ENCODE data around the gene MORC4.

The MORC4 gene

DNA sequence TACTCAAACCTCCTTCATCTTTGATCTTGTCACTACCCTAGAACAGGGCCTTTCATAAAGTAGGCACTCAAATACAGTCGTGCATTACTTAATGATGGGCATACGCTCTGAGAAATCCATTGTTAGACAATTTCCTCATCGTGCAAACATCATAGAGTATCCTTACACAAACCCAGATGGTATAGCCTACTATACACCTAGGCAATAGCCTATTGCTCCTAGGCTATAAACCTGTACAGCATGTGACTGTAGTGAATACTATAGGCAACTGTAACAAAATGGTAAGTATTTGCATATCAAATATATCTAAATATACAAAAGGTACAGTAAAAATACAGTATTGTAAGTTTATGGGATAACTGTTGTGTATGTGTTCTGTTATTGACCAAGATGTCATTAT lies 47.9 kb downstream of the MORC4 start:
- no peak for DNase-seq

DNA sequence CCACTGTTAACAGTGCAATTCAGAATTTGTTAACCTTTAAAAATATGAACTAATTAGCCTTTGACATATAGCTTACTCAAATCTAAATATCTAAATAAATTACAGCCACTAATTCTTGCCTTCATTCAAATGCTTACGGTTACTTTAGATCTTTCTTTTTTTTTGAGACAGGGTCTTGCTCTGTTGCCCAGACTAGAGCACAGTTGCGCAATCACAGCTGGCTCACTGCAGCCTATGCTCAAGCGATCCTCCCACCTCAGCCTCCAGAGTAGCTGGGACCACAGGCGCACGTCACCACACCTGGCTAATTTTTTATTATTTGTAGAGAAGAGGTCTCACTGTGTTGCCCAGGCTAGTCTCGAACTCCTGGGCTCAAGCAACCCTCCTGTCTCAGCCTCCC lies 48.8 kb downstream of the MORC4 start:
- no peak for DNase-seq

DNA sequence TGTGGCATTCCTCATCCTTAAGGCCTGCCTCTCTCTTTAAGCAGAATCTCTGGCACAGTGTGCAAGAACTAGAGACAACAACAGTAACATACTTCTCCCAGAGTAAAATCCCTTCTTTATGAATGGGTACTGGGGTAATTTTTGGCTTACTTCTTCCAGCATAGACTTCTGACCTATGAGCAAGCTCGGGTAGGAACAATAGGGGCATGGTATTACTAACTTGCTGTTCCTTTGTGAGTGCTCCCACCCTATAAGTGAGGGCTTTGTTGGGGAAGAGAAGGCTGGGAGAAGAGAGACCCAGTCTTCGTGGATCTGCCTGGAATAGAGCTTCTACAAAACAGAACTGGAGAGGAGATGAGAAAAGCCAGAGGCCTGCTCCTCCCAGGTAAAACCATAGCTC lies 49.6 kb downstream of the MORC4 start:
- DNase-seq: no peak

DNA sequence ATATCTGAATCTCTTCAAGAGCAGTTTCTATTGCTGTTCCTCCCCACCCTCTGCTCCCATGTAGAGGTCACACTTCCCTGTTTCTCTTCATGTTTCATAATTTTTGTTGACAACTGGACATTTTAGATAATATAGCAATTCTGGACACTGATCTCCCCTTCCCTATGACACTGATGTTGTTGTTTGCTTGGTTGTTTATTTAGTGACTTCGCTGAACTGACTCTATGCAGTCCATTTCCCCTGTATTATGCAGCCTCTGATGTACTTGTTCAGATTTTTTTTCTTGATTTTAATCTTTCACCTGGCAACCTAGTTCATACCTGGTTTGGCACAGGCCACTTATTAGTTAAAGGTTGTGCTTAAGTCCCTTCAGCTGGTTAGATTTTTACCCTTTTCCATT lies 50.6 kb downstream of the MORC4 start:
- DNase-seq: no peak

DNA sequence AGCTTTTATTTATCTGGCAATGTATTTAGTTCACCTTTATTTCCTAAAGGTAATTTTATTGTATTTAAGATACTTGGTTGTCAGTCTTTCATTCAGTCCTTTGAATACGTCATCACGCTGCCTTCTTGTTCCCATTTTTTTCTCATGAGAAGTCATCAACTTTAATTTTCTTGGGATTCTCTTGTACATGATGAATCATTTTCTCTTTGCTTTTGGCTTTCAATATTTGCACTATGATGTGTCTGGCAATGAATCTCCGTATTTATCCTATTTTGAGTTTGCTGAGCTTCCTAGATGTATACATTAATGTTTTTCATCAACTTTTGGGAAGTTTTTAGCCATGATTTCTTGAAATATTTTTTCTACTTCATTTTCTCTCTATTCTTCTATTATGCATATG lies 51.4 kb downstream of the MORC4 start:
- no peak for DNase-seq

DNA sequence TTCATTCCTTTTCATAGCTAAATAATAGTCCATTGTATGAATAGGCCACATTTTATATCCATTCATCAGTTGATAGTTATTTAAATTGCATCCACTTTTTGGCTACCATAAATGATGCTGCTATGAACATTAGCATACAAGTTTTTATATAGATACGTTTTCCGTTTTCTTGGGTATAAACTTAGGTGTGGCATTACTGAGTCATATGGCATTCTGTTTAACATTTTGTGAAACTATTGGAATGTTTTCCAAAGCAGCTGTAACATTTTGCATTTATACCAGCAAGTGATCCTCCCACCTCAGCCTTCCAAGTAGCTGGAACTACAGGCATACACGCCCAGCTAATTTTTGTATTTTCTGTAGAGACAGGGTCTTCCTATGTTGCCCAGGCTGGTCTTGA lies 53.5 kb downstream of the MORC4 start:
- DNase-seq: no peak

DNA sequence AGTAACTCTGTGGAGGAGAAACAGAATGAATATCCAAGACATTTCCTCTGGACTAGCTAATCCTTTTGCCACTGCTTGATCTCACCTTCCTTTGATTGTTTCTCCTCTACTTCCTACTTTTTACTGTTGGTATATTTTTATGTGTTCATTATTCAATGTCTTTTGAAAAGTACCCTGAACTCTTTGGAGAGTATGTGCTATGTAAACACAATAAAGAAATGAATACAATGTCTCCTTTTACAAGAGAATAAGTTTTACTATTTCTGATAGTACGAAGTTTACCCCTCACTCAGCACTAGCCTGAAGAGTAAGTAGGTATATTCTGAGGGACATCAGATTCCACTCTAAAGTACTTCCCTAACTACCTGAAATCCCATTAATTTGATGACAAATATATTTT lies 59.9 kb downstream of the MORC4 start:
- no peak for DNase-seq

DNA sequence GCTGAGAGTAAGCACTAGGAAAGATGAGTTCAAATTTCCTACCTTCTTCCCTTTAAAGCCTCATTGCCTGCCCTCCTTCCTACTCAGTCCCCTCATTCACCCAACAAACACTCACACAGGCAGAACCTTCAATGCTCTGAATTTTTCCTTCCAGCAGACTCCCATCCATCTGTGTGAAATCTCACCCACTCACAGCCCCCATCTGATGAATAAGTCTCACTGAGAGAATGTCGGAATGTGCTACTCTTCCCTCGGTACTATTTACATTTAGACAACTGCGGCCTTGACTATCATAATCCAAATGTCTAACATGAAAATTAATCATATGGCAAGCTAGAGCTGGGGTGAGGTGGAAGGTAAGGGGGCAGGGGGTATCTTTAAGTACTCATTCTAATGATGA lies 60.4 kb downstream of the MORC4 start:
- DNase-seq: no peak

DNA sequence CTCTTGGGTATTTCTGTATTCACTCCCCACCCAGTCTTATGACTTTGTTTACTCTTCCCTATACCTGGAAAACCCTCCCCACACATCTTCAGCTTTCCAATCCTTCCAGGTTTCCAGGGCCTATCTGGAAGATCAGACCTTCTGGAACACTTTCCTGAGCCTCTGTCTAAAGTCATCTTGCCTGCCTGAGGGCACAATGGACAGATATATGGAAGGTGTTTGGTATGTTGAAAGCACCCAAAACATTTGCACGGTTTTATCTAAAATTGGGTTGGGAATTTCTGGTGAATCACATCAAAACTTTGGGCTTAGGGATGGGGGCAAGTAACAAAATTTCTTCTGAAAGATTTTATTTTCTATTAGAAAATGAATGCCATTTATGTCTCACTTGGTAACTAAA lies 63.8 kb downstream of the MORC4 start:
- no peak for DNase-seq

DNA sequence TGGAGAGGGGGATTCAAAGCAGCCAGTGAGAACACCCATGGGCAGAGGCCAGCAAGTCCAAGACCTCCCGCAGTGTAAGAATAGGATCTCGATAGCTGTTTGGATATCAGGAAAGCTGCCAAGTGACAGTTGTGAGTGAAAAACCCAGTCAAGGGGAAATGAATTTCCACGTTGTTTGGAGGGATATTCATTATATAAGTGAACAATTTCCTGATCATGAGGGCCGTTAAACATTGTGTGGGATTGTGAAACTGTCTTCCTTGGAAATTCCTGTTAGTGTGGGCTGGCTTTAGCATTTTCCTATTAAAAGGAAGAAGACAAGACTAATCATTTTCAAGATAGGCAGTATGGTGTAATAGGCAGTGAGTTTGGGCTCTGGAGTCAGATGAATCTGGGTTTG lies 64.8 kb downstream of the MORC4 start:
- no peak for DNase-seq

DNA sequence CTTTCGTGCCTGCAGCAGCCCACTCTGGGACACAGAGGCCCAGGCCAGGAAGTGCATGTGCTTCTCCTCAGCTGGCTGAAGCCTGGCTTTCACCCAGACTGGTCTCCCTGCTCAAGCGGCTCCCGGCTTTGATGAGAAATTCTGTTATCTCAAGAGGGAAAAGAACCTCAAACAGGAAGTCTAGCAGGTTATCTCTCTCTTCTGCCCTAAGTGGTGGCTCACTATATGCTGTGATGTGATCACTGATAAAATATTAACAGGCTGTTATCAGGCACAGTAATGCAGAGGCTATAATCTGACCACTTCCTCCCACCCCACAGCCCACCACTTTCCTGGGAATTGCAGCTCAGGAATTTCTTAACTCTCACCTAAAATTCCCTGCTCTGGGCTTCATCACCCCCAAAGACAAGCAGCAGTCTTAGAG lies 66.5 kb downstream of the MORC4 start:
- DNase-seq: no peak

DNA sequence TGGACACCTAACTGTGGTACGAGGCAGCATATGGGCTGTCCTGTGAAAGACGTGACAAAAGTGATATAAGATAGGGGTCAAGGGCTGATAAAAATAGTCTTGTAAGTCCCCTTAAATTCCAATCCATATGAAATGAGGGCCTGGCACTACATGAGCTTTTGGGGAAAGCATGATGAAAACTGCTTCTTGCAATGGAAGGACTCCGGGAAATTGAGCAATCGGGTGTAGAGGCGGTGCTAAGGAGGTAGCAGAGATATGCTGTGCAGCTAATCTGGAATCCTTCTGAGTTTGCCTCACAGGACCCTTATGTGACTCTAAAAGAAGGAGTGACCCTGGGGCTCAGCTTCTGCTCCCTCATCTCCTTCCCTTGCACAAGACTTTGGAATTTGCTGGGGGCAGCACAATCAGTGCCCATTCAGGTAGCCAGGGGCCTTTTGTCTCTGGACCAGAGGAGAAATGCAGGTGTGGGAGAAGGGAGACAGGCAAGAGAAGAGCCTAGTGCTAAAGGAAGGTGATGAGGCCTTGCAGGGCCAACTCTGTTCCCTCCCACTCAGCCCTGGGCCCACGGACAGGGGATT lies 67.0 kb downstream of the MORC4 start:
- DNase-seq: no peak

DNA sequence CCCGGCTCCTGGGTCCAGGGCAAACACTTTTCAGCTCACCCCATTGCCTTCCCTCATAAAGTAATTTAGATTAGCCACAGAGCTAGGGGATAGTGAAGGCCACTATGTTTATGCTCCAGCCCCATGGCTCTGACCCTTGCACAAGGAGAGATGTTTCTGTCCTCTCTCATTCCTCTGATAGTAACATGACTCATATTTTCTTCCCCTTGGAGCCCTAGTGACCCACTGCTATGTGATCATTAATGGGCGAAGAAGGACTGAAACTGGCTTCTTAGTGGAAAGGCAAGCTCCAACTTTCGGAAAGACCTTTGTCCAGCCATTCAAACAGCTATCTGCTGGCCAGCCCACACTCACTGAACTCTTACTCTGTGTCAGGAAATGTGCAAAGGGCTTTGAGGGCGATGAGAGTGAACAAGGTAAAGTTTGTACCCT lies 67.5 kb downstream of the MORC4 start:
- DNase-seq: no peak

DNA sequence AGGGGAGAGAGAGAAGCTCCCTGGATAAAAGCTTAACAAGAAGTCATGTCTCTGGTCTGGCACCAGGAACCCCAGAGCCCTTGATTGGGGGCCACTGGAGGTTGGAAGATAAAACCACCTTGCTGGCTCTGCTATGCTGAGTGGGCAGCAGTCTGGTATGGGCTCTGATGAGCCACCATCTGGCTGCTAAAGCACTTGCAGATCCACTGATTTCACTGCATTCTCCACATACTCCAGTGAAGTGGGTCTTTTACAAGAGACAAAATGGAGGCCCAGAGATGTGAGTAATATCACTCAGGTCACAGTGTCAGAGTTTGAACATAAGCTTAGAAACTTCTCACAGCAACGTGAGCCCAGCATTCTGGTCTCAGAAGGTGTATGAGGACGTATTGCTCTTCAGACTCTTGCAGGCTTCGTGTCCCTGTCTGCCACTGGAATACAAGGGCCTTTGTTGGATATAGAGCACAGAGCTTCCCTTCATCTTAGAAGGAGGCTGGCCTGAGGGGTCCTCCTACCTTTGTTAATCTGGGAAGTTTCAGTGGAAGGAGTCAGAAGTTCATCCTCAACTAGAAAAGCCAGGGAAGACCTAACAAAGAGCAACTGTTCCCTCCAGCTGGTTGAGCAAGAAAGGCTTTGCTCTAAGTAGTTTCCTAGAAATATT lies 68.1 kb downstream of the MORC4 start:
- no peak for DNase-seq

DNA sequence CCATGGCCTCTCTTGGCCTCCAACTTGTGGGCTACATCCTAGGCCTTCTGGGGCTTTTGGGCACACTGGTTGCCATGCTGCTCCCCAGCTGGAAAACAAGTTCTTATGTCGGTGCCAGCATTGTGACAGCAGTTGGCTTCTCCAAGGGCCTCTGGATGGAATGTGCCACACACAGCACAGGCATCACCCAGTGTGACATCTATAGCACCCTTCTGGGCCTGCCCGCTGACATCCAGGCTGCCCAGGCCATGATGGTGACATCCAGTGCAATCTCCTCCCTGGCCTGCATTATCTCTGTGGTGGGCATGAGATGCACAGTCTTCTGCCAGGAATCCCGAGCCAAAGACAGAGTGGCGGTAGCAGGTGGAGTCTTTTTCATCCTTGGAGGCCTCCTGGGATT lies 71.8 kb downstream of the MORC4 start:
- no peak for DNase-seq

DNA sequence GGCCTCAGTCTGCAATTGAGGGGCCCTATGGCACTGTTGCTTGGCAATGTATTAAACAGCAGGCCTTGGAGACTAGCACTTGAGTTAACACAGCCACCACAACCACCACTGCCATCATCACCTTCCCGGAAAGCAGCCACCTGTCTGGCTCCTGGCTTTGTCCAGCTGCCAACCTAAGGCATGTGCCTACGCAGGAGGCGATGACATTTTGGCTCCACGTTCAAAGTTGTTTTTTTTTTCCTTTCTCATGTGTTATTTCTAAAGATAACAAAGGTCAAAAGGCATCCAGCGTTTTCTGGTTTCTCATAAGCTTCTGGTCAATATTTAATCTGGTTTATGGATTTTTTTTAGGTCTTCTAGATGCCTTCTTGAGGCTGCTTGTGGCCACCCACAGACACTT lies 72.3 kb downstream of the MORC4 start:
- no peak for DNase-seq

DNA sequence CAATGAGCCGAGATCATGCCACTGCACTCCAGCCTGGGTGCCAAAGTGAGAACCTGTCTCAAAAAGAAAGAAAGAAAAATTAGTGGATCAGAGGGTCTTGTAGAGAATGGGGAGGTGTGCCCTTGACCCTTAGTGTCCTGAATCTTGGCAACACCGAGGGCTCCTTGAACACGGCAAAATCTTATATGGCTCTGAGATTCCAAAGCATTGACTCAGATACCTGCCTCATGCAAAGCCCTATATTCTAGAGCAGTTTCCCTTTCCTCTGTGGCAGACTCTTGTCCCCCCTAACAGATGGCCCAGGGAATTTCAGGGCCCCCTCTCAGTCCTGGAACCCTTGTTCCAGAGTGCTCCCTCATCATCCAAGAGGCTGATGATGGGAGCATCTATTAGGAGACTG lies 73.0 kb downstream of the MORC4 start:
- DNase-seq: no peak

DNA sequence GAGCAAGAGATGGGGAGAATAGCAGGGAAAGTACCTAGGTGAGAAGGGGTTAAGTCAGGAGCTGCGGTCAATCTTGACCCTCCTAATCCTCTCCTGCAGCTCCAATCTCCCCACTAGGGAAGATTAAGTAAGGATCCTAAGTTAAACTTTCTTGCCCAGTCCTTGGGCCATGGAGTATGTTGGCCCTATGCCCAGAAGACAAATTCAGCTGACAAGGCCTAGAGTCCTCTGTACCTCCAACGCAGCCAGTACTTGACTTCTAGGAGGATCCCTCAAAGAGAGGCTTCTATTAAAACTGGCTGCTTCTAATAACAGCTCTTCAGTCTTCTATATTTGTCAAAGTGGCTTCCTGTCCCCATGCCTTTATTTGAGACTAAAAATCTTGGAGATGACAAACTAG lies 78.4 kb downstream of the MORC4 start:
- no peak for DNase-seq

DNA sequence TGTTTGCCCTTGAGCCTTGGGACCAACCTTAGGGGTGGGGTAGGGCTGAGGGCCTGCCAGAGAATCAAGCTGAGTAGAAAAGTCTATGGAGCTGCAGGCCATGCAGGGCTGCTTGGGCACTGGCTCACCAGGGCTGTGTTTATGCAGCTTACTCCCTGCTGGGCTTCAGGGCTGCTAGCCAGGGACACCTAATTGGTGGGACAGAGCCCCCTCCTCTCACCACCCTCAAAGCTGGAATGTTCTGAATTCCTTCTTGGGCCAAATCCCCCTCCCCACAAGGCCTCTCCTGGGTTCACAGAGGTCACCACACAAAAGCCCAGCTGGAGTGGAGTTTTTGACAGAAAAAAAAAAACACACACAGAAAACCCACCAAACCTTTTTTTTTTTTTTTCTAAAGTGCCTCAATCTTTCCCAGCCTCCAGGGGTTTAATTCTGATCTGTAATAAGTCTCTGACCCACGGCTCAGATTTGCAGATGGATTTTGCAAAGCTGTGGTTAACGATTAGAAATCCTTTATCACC lies 80.0 kb downstream of the MORC4 start, which contains the start of gene CLDN2:
TSS of gene CLDN2 (plus strand) at position 471 of the 521 bp plus-strand sequence. CDS start 7,827 bp downstream, outside the sequence.
- DNase-seq: no peak

DNA sequence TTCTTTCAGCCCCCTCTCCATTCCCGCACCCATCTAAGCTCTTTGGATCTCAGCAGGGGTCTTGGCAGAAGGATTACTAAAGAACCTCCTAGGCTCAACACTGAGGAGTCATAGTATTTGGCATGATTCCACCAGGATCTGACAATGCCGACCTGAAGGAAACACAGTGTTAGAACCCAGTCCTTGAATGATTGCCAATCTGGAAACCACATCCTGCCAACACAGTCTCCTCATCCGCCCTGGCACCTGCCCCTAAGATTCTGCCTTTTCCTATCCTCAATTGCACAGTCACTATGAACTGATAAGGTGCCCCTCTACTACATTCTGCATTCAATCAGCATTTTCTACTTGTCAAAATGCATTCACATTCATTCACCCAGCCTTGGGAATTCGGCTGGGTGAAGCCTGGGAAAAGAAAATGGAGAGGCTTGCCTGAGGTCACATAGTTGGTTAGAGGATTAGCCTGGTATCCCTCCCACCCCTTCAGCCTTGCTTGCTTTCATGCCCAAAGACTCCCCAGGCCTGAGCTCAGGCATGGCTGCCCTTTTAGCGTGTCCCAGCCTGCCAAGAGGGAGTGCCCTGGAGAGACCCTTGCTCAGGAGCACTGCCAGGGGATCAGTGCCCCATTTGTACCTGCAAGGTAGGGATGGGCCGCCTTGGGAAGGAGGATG lies 82.0 kb downstream of the MORC4 start:
- no peak for DNase-seq

DNA sequence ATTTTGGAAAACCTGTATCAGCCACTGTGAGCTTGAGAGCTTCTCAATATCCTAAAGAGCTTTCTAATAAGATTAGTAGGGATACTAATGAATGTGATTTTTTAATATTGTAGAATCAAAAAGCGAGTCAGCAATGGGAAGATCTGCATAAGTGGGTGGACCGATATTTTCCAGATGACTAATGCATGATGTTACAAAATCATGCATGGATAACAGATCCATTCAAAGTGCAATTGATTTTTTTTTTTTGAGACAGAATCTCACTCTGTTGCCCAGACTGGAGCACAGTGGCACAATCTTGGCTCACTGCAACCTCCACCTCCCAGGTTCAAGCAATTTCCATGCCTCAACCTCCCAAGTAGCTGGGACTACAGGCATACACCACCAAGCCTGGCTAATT lies 87.1 kb downstream of the MORC4 start:
- DNase-seq: no peak

DNA sequence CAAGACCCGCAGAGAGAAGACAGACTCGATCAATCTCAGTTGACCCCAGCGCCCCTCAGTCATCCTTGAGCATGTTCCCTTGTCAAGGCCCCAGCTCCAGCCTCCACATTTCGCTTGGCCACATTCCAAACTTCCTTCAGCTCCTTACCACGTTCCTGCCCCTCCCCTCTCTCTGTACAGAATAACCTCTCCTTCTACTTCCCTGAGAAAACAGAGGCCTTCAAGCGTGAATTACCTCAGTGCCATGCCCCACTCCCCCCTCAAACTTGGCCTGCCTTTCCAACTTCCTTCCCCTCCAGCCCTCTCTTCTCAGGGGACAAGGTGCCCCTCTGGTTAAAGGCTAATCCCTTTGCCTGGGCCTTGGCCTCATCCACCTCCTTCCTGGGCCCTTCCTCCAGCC lies 93.7 kb downstream of the MORC4 start:
- DNase-seq: no peak

DNA sequence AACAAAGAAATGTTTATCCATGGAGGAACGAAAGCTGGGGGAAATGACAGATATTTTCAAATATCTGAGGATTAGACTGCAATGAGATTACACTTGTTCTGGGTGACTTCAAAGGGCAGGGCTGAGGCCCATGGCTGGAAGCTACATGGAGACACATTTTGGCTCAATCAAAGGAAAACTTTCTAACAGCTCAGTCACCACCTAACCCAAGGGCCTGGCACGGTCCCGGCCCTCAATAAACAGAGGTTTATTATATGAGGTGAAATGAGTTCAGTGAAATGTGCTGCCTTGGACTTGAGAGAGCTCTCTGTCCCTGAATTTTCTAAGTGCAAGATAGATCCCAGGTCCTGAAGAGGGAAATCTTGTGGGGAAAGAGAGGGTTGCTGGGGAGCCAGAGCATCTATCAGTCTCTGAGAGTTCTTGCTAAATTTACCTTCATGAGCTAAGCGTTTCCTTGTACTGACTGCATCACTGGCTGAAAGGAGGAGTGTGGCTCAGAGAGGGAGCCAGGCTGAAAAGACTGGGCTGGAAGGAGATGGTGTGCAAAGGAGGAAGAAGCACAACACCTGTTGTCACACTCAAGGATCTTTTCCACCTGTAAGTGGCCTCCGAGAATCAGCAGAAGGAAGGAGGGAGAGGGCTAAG lies 94.8 kb downstream of the MORC4 start:
- DNase-seq: no peak
